ENCODE data around the gene MMP23B.
"Not testable (repeated sequence)": the region's sequence is repeated elsewhere in the genome, so short reads cannot be mapped to it uniquely, and the experiment has no call there.

GRCh38 chr1:1646326-1646725, 14.4 kb downstream of the MMP23B start:
- TF ChIP-seq CTCF, EZH2phosphoT487, EZH2 (IDR thresholded peaks at IDR 0.05): not testable (repeated sequence)
